GM19463 (cell line): ENCODE measurements around the gene FUT3.

Experiments
- ATAC-seq: cut with Tn5 transposase; IDR thresholded peaks from one replicate; pipeline ENCODE4 v1.9.1; 2021; ENCODE audit warnings: mild to moderate bottlenecking, moderate library complexity; ENCODE audit not compliant: unreplicated experiment

The FUT3 gene

DNA sequence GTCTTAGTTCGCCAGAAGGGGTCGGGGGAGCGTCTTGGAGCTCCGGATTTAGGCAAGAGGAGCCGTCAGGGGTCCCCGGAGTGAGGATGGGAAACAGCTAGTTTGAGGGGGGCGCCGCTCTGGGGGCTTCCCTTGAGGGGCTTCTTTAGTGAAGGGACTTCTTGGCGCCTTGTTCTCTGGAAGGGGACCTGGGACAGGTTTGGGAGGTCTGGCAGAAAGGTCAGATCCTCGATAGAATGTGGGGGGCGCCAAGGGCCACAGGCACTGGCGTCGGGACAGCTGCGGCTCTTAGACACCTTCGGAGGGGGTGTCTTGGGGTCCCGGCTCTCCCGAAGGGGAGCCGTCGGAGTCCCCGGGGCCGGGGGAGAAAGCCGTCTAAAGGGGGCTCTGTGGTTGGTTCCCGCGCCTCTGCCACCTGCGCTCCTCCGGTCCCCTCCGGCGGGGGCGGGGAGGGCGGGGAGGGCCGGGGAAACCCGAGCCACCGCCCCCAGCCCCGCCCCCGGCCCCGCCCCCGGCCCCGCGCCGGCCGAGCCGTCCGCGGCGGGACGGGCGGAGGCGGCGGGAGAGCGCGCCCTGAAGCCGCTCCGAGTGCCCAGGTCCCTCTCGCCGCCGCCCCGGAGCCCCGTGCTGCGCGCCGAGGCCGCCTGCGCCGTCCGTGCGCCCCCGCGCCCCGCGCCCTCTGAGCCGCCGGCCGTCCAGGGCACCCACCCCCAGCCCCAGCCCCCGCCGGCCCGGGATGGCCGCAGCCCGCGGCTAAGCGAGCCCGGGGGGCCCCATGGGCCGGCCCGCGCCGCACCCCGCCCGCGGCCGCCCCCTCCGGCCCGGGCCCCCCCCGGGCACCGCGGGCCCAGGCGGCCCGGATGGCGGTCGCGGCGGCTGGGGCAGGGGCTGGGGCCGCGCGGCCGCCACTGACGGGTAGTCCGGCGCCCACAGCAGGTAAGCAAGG is 46.5 kb downstream of the FUT3 start, which contains the start of gene NRTN:
NRTN (plus strand) TSS at position 552 of the 946 bp plus-strand sequence. CDS start 19,099 bp downstream, outside the sequence.
- ATAC-seq, result no peak

DNA sequence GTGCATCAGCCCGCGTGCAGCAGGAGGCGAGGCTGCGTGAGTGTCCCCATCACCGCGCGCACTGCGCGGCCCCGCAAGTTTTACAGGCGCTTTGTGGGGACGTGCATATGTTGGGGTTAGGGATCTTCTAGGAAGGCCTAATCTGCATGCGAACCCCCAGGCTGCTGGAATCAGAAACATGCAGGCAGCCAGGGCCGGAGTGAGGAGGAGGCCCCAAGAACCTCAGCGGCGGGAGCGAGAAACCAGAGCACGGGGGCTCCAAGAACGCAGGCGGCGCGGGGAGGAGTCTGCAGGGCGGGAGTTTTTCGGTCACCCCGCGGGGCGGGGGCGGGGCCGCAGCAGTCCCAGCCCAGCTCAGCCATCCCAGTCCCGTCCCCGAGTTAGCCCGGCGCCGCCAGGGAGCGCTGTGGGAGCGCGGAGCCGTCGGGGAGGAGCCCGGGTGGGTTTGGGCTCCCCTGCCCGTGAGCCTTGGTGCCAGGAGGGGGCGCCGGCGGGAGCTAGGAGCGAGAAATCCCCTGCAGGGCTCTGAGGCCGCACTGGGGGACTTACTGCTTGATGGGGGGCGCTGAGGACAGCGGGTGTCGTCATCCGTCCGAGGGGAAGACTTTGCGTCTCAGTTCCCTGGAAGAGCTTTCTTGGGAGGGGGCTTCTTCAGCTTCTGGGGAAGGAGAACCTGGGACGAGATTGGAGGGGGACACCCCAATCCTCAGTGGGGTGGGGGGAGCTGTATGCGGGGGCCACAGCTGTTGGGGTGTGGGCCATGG is 47.3 kb downstream of the FUT3 start:
- ATAC-seq, result peak; percentile 85

DNA sequence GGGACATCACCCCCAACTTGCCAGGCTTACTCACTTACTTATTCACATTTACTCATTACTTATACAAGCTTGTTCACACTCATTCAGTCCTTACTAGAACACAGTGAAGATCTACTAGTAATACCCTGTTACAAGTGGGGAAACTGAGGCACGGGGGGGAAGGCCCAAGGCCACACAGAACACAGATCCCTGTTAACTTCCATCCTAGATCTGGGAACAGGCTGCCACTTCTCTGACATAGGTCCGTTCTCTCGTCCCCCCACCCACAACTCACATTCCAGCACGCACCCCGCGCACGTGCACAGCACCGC is 47.9 kb downstream of the FUT3 start:
- ATAC-seq, result no peak

DNA sequence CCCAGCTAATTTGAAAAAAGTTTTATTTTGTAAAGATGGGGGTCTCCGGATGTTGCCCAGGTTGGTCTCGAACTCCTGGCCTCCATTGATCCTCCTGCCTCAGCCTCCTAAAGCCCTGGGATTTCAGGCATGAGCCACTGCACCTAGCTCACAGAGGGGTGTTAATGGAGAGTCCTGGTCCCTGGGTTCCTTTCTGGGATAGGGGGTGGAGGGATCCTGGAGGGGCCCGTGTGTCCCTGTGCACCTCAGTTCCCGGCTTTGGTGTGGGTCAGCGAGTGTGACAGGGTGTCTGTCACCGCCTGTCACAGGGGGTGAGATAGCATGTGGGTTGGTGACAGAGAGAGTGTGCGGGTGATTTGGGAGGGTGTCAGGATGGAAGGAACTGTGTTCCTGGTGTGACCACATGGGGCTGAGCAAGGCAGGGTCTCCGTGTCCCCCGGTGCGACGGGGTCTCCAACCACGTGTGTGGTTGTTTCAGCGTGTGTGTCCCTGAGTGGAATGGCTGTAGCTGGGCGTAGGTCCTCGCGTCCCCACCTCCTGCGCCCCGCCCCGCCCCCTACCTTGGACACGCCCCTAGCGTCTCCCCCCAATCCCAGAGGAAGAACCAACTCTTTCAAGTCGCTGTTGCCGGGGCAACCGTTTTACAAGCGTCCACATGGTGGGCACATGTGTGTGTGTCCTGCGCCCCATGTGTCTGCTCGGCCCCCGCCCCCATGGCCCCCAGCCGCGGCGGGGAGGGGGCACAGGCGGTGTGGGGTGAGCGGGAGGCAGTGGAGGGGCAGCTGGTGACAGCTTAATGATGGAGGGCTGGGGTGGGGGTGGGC is 49.2 kb downstream of the FUT3 start:
- ATAC-seq, result no peak

DNA sequence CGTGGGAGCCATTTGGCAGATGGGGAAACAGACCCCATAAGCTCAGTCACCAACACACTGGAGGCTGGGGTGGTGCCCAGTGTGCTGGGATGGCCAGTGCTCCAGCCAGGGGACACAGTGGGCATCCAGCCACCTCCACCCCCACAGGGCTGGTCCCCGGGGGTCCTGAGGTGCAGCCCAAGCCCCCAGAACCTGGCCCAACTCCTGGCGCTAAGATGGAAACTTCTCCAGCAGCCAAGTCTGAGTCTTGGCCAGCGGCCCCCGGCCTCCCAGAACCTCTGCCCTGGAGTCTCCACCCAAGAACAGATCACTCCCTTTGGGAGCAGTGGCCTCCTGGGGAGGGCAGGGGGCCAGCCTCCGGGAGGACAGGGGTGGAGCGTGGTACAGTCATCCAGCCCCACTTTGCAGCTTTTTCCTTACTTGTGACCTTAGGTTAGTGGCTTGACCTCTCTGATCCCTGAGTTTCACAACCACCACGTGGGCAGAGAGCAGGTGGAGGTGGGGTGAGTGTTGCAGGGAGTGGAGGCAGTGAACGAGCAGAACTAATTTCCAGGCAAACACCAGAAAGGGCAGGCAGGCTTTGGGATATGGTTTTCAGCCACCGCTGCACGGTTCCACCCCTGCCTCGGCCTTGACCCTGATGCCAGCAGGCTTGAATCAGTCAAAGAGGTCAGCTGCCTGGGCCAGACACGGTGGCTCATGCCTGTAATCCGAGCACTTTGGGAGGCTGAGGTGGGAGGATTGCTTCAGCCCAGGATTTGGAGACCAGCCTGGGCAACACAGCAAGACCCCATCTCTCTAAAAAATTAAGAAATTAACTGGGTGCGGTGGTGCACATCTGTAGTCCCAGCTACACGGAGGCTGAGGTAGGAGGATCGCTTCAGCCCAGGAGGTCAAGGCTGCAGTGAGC is 50.6 kb downstream of the FUT3 start:
- no peak for ATAC-seq

DNA sequence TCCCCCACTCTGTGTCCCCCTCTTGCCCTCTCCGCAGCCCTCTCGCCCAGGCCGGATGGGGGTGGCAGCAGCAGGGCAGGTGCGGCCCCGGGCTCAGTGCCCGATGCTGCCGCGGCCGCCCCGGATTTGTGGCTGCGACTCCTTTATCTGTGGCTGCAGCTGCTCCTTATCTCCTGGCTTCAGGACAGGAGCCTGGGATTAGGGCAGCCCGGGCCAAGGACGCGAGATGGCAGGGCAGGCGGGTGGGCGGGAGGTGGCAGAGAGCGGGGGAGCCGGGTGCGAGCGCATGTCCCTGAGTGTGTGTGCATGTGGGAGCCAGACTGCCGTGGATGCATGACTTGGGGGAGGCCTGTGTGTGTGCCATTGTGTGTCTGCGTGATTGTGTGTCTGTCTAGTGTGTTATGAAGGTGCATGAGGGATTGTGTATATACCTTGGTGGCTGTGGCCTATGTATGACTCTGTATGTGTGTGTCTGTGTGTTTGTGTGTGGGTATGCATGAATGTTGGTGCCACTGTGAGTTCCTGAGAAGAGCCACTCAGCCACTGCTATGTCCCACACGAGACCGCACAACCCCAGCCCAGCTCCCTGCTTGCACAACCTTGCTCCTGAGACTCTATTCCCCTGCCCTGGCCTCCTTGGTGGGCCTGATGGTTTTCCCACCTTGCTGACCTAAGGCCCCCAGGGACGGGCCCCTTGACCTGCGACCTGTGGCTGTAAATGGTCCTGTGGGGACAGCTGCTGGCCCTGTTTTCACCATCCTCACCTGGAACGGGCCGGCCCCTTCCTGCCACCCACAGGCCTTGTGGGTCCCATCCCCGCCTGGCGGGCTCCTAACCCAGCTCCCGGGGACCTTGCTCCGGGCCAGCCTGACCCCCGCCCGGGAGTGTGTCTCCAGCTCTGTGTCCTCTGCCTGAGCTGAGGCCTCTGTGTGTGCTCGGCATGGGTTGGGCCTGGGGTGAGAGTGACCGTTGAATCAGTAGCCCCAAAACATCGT is 51.7 kb downstream of the FUT3 start:
- ATAC-seq, result no peak

DNA sequence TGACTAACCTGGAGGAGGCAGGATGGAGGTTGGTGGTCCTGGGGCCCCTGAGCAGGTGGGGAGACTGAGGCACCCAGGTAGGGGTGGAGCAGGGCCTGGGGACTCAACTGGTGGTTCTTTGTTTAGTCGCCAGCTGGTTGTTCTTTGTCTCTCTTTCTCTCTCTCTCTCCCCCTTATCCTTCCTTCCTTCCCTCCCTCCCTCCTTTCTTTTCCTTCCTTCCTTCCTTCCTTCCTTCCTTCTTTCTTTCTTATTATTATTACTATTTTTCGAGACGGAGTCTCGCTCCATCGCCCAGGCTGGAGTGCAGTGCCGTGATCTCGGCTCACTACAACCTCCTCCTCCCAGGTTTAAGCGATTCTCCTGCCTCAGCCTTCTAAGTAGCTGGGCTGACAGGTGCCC is 53.0 kb downstream of the FUT3 start:
- ATAC-seq, result no peak

DNA sequence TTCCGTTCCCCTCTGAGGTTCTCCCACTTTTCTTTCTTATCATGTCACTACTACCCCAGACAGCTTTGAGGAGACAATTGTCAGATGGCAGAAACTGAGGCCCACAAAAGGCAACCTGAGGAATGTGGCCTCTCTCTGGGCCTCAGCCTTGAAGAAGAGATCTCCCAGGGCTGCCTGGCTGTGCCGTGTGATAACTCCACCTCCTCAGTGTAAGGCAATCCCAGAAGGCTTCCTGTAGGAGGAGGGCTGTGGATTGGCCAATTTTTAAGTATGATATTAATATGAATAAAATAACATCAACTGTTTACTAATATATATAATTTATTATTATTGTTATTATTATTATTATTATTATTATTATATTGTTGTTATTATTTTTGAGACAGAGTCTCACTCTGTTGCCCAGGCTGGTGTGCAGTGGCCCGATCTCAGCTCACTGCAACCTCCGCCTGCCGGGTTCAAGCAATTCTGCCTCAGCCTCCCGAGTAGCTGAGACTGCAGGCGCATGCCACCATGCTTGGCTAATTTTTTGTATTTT is 55.8 kb downstream of the FUT3 start:
- no peak for ATAC-seq

DNA sequence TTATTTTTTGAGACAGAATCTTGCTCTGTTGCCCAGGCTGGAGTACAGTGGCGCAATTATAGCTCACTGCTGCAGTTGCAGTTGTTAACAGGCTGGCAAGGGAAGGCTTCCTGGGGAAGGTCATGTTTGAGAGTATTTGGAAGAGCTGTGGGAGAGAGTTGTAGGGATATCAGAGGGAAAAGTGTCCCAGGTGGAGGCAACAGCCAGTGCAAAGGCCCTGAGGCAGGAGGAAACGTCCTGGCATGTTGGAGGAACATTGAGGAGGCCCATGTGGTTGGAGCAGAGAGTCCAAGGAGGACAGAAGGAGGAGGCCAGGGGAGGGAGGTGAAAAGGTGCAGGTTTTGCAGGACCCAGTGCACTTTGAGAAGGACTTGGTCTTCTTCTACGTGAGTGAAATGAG is 58.1 kb downstream of the FUT3 start:
- no peak for ATAC-seq
